WTC11 (cell line): ENCODE results near the gene CLEC2B. TPM values are rescaled to one million over a fixed set of nuclear protein-coding genes. Genes with fewer than 3 reads are reported as not detected.

Experiments
- ATAC-seq: fragments of 200-7000 bp; cut with Tn5 transposase; 2 replicates; pipeline ENCODE4 v1.10.0; 2021; ENCODE audit warnings: mild to moderate bottlenecking, moderate library complexity
- CTCF ChIA-PET: fragments of 300-600 bp; sonication (Branson Sonifier 250); formaldehyde crosslinking; loops from one replicate; lab custom pipeline; 2021; ENCODE audit warnings: antibody characterized with exemption; lab: Charles Lee
- POLR2A ChIA-PET: fragments of 350-600 bp; sonication (Branson Sonifier 250); formaldehyde crosslinking; loops from one replicate; lab custom pipeline; 2021; ENCODE audit warnings: antibody characterized with exemption; lab: Charles Lee
- DNase-seq: peaks from one replicate; pipeline ENCODE4 v3.0.0; 2021; ENCODE audit warnings: low spot score
- H3K27ac Mint-ChIP-seq: 2 replicates; pipeline ENCODE4 v1.8.0; 2021; ENCODE audit warnings: mixed read lengths
- H3K27me3 Mint-ChIP-seq: 2 replicates; pipeline ENCODE4 v1.8.0; 2021; ENCODE audit warnings: low read depth, mild to moderate bottlenecking, moderate library complexity, mixed read lengths
- H3K36me3 Mint-ChIP-seq: 2 replicates; pipeline ENCODE4 v1.8.0; 2021; ENCODE audit warnings: mixed read lengths
- H3K4me1 Mint-ChIP-seq: 2 replicates; pipeline ENCODE4 v1.8.0; 2022; ENCODE audit warnings: mixed read lengths
- H3K4me3 Mint-ChIP-seq: 2 replicates; pipeline ENCODE4 v1.8.0; 2021; ENCODE audit warnings: mild to moderate bottlenecking, moderate library complexity, mixed read lengths
- H3K9me3 Mint-ChIP-seq: 2 replicates; pipeline ENCODE4 v1.8.0; 2021; ENCODE audit warnings: mixed read lengths
- CBFB ChIP-seq: sonication (generic); formaldehyde crosslinking; IDR thresholded peaks from 2 replicates; pipeline ENCODE4 v1.8.1; 2022; ENCODE audit warnings: mild to moderate bottlenecking, low read depth, missing genetic modification reagents
- CREM ChIP-seq: sonication (generic); formaldehyde crosslinking; IDR thresholded peaks from 2 replicates; pipeline ENCODE4 v1.8.1; 2022; ENCODE audit warnings: mild to moderate bottlenecking, missing genetic modification reagents, moderate library complexity
- E2F4 ChIP-seq: sonication (generic); formaldehyde crosslinking; IDR thresholded peaks from 2 replicates; pipeline ENCODE4 v1.8.1; 2022; ENCODE audit warnings: low read depth, mild to moderate bottlenecking, moderate library complexity, missing genetic modification reagents, borderline replicate concordance
- ERG ChIP-seq: fragments of 250-450 bp; sonication (Bioruptor Pico); IDR thresholded peaks from 2 replicates; pipeline ENCODE4 v1.8.0; 2021; ENCODE audit warnings: mild to moderate bottlenecking
- ESRRA ChIP-seq: sonication (generic); formaldehyde crosslinking; IDR thresholded peaks from 2 replicates; pipeline ENCODE4 v1.8.1; 2022; ENCODE audit warnings: mild to moderate bottlenecking, missing genetic modification reagents, borderline replicate concordance
- GRHL2 ChIP-seq: fragments of 250-450 bp; sonication (Bioruptor Pico); IDR thresholded peaks from 2 replicates; pipeline ENCODE4 v1.8.0; 2022; ENCODE audit warnings: mild to moderate bottlenecking, moderate library complexity; ENCODE audit not compliant: insufficient replicate concordance, severe bottlenecking
- HMGA2 ChIP-seq: fragments of 250-450 bp; sonication (Bioruptor Pico); IDR thresholded peaks from 2 replicates; pipeline ENCODE4 v1.4.0; 2021; ENCODE audit warnings: mild to moderate bottlenecking, moderate library complexity
- IRF1 ChIP-seq: sonication (generic); formaldehyde crosslinking; IDR thresholded peaks from 2 replicates; pipeline ENCODE4 v1.8.0; 2023; ENCODE audit warnings: missing genetic modification reagents
- IRF2 ChIP-seq: sonication (generic); formaldehyde crosslinking; IDR thresholded peaks from 2 replicates; pipeline ENCODE4 v1.8.0; 2022; ENCODE audit warnings: low read depth, missing genetic modification reagents, borderline replicate concordance
- JUN ChIP-seq: sonication (generic); formaldehyde crosslinking; IDR thresholded peaks from 2 replicates; pipeline ENCODE4 v1.8.0; 2023; ENCODE audit warnings: mild to moderate bottlenecking, missing genetic modification reagents
- MAX ChIP-seq: sonication (generic); formaldehyde crosslinking; IDR thresholded peaks from 2 replicates; pipeline ENCODE4 v1.8.0; 2022; ENCODE audit warnings: mild to moderate bottlenecking, missing genetic modification reagents
- MXD4 ChIP-seq: fragments of 250-450 bp; sonication (Bioruptor Pico); IDR thresholded peaks from 2 replicates; pipeline ENCODE4 v1.8.0; 2021; ENCODE audit warnings: mild to moderate bottlenecking, moderate library complexity, borderline replicate concordance
- MYBL2 ChIP-seq: sonication (generic); formaldehyde crosslinking; IDR thresholded peaks from 2 replicates; pipeline ENCODE4 v1.8.1; 2023; ENCODE audit warnings: mild to moderate bottlenecking, moderate library complexity, missing genetic modification reagents
- NFYB ChIP-seq: sonication (generic); formaldehyde crosslinking; conservative IDR thresholded peaks from 2 replicates; pipeline ENCODE4 v1.8.0; 2022; ENCODE audit warnings: low read depth, missing genetic modification reagents
- OVOL2 ChIP-seq: fragments of 250-450 bp; sonication (Bioruptor Pico); IDR thresholded peaks from 2 replicates; pipeline ENCODE4 v1.9.0; 2021; ENCODE audit warnings: mild to moderate bottlenecking, borderline replicate concordance
- SOX15 ChIP-seq: fragments of 250-450 bp; sonication (Bioruptor Pico); IDR thresholded peaks from 2 replicates; pipeline ENCODE4 v1.9.0; 2021; ENCODE audit warnings: mild to moderate bottlenecking
- SP1 ChIP-seq: sonication (generic); formaldehyde crosslinking; conservative IDR thresholded peaks from 2 replicates; pipeline ENCODE4 v1.8.1; 2022; ENCODE audit warnings: missing genetic modification reagents
- TCF7 ChIP-seq: sonication (generic); formaldehyde crosslinking; IDR thresholded peaks from 2 replicates; pipeline ENCODE4 v1.8.0; 2022; ENCODE audit warnings: mild to moderate bottlenecking, low read depth, missing genetic modification reagents, moderate library complexity
- ZBTB21 ChIP-seq: sonication (generic); formaldehyde crosslinking; IDR thresholded peaks from 2 replicates; pipeline ENCODE4 v1.8.1; 2023; ENCODE audit warnings: mild to moderate bottlenecking, missing genetic modification reagents, borderline replicate concordance
- ZBTB43 ChIP-seq: sonication (generic); formaldehyde crosslinking; IDR thresholded peaks from 2 replicates; pipeline ENCODE4 v1.8.1; 2023; ENCODE audit warnings: mild to moderate bottlenecking, missing genetic modification reagents
- ZMAT4 ChIP-seq: fragments of 250-450 bp; sonication (Bioruptor Pico); IDR thresholded peaks from 2 replicates; pipeline ENCODE4 v1.9.0; 2021; ENCODE audit warnings: mild to moderate bottlenecking
- ZNF138 ChIP-seq: sonication (generic); formaldehyde crosslinking; conservative IDR thresholded peaks from 2 replicates; pipeline ENCODE4 v1.8.1; 2022; ENCODE audit warnings: mild to moderate bottlenecking, moderate library complexity, missing genetic modification reagents
- ZNF512 ChIP-seq: sonication (generic); formaldehyde crosslinking; IDR thresholded peaks from 2 replicates; pipeline ENCODE4 v1.8.1; 2022; ENCODE audit warnings: missing genetic modification reagents, borderline replicate concordance
- ZSCAN18 ChIP-seq: fragments of 250-450 bp; sonication (Bioruptor Pico); IDR thresholded peaks from 2 replicates; pipeline ENCODE4 v2.1.2; 2022; ENCODE audit warnings: mild to moderate bottlenecking, moderate library complexity
- total RNA-seq: library from RNA; stranded (reverse); gene quantifications from 3 replicates; pipeline ENCODE4 v1.2.3, GENCODE V29; 2021

CLEC2B gene
- total RNA-seq, 1 experiment from 2014 or later: 0.20 TPM

GRCh38 chr12:9848899-9849298 is 20.3 kb downstream of the CLEC2B start:
- Mint-ChIP-seq H3K27ac (no peak overlapping the region), H3K4me3 (no peak overlapping the region), H3K27me3 (peaks cover 17% of the 10 kb centered on the region), H3K9me3 (0 out of 2 replicates have a peak, but pooled peaks cover 5% of the 10 kb centered on the region), H3K4me1 (peaks cover 17% of the 10 kb centered on the region), H3K36me3 (no peaks in the 10 kb centered on the region)
- ATAC-seq (no peak), DNase-seq (no peak)
- ChIA-PET CTCF (interaction anchor here (1.3 kb wide), 1 partner anchor 35 kb away, joined by 5 read pairs; no protein-coding TSS in a partner anchor), POLR2A (no interaction called here)
- TF ChIP-seq MXD4 (CRISPR knock-in tag): no peak

GRCh38 chr12:9843407-9843806 is 25.7 kb downstream of the CLEC2B start:
- H3K27me3 Mint-ChIP-seq: peaks cover 15% of the 10 kb centered on the region
- no peak overlapping the region for H3K4me3 Mint-ChIP-seq
- H3K27ac Mint-ChIP-seq: no peak overlapping the region
- POLR2A ChIA-PET: no interaction called here
- ATAC-seq (no peak), DNase-seq (no peak)
- H3K4me1 Mint-ChIP-seq: no peaks in the 10 kb centered on the region
- H3K9me3 Mint-ChIP-seq: 0 out of 2 replicates have a peak, but pooled peaks cover 5% of the 10 kb centered on the region
- H3K36me3 Mint-ChIP-seq: no peaks in the 10 kb centered on the region
- no peak for TF ChIP-seq SP1 (CRISPR knock-in tag)
- no peak for TF ChIP-seq ZNF138 (CRISPR knock-in tag)
- no peak for TF ChIP-seq MAX (CRISPR knock-in tag)
- TF ChIP-seq HMGA2: no peak
- no peak for TF ChIP-seq ZBTB21 (CRISPR knock-in tag)
- no peak for TF ChIP-seq NFYB
- TF ChIP-seq ZSCAN18 (CRISPR knock-in tag): no peak
- TF ChIP-seq ESRRA (CRISPR knock-in tag): no peak
- no peak for TF ChIP-seq CBFB
- TF ChIP-seq MYBL2 (CRISPR knock-in tag): no peak
- TF ChIP-seq ZNF512 (CRISPR knock-in tag): no peak
- no peak for TF ChIP-seq OVOL2
- no peak for TF ChIP-seq ZMAT4 (CRISPR knock-in tag)
- TF ChIP-seq E2F4: no peak
- TF ChIP-seq CREM (CRISPR knock-in tag): no peak
- no peak for TF ChIP-seq JUN (CRISPR knock-in tag)
- TF ChIP-seq TCF7 (CRISPR knock-in tag): no peak
- TF ChIP-seq, all 79 proteins: peak for 0
- CTCF ChIA-PET: no interaction called here

GRCh38 chr12:9831720-9832119 is 37.4 kb downstream of the CLEC2B start:
- no peak for ATAC-seq
- Mint-ChIP-seq H3K27me3 (no peaks in the 10 kb centered on the region), H3K36me3 (no peaks in the 10 kb centered on the region), H3K4me3 (no peak overlapping the region), H3K4me1 (peaks cover 6% of the 10 kb centered on the region), H3K27ac (no peak overlapping the region), H3K9me3 (peaks cover under 1% of the 10 kb centered on the region)
- CTCF ChIA-PET: no interaction called here
- no peak for DNase-seq
- POLR2A ChIA-PET: no interaction called here
- TF ChIP-seq IRF1 (no peak), ZBTB43 (CRISPR knock-in tag) (no peak), ZBTB21 (CRISPR knock-in tag) (no peak), SOX15 (CRISPR knock-in tag) (no peak), OVOL2 (no peak), CREM (CRISPR knock-in tag) (no peak), ERG (no peak), GRHL2 (CRISPR knock-in tag) (no peak), IRF2 (no peak), ZMAT4 (CRISPR knock-in tag) (no peak)
